Muscle of leg (tissue), 9 donors: Measurements from ENCODE around the gene AGBL4. TPM values are rescaled to one million over a fixed set of nuclear protein-coding genes. Genes with fewer than 3 reads are reported as not detected.

ENCODE experiments used
- polyA plus RNA-seq, 8 donors: library from polyadenylated mRNA; unstranded; fragments of 120-200 nt; gene quantifications; one replicate each; pipeline versions ENCODE4 v1.2.1 to v1.2.3, GENCODE V29; 2013; ENCODE audit warnings: inconsistent platforms in 1 of 8, low replicate concordance in 1 of 8; ENCODE audit not compliant: insufficient read length in 8 of 8, insufficient read depth in 1 of 8
- total RNA-seq: library from RNA; stranded (reverse); fragments of 120-200 nt; gene quantifications from one replicate; pipeline ENCODE4 v1.2.4, GENCODE V29; 2013

Gene AGBL4
- total and polyA plus RNA-seq, 9 donors, result 0.05 to 0.50 (median 0.18) TPM

Other genes starting within 250 kb of the AGBL4 start
- 0.13 TPM for gene ELAVL4, start 85.0 kb upstream of the AGBL4 start, total RNA-seq
- gene ELAVL4, start 85.0 kb upstream of the AGBL4 start, polyA plus RNA-seq, result under 1 TPM; 0.07 to 0.91 (median 0.19) TPM